Ishikawa (cell line): Measurements from ENCODE around the gene ZNF747.

Experiments used
- CEBPB ChIP-seq: IDR thresholded peaks from 2 replicates; pipeline ENCODE4 v1.6.1; 2012
- CREB1 ChIP-seq: IDR thresholded peaks from 2 replicates; pipeline ENCODE4 v1.6.1; 2012; ENCODE audit warnings: low read depth
- EGR1 ChIP-seq: IDR thresholded peaks from 2 replicates; pipeline ENCODE4 v1.6.1; 2012
- EP300 ChIP-seq: IDR thresholded peaks from 2 replicates; pipeline ENCODE4 v1.6.1; 2012; ENCODE audit warnings: borderline replicate concordance
- FOXM1 ChIP-seq: IDR thresholded peaks from 2 replicates; pipeline ENCODE4 v1.6.1; 2012; ENCODE audit warnings: low read depth, borderline replicate concordance
- MAX ChIP-seq: IDR thresholded peaks from 2 replicates; pipeline ENCODE4 v1.6.1; 2012
- NFIC ChIP-seq: IDR thresholded peaks from 2 replicates; pipeline ENCODE4 v1.6.1; 2012
- RAD21 ChIP-seq: IDR thresholded peaks from 2 replicates; pipeline ENCODE4 v1.6.1; 2012; ENCODE audit warnings: low read depth
- TAF1 ChIP-seq: IDR thresholded peaks from 2 replicates; pipeline ENCODE4 v1.6.1; 2012; ENCODE audit warnings: low read depth, mild to moderate bottlenecking
- TCF12 ChIP-seq: IDR thresholded peaks from 2 replicates; pipeline ENCODE4 v1.6.1; 2012; ENCODE audit warnings: low read depth
- TEAD4 ChIP-seq: IDR thresholded peaks from 2 replicates; pipeline ENCODE4 v1.6.1; 2012
- USF1 ChIP-seq: IDR thresholded peaks from 2 replicates; pipeline ENCODE4 v1.6.1; 2012
- YY1 ChIP-seq: IDR thresholded peaks from 2 replicates; pipeline ENCODE4 v1.6.1; 2012; ENCODE audit warnings: low read depth
- ZBTB7A ChIP-seq: IDR thresholded peaks from 2 replicates; pipeline ENCODE4 v1.6.1; 2012; ENCODE audit warnings: low read depth
- TF ChIP-seq, protein P1 (sequence below): IDR thresholded peaks from 2 replicates; pipeline ENCODE4 v1.6.1; 2012; ENCODE audit warnings: low read depth, mild to moderate bottlenecking

ZNF747 gene

GRCh38 chr16:30525844-30526136 lies 8.9 kb downstream of the ZNF747 start:
- TF ChIP-seq CREB1 (no peak), FOXM1 (no peak), TEAD4 (no peak), NFIC (no peak)

- TF ChIP-seq FOXM1 (no peak), TAF1 (no peak), CREB1 (no peak), ZBTB7A (no peak), RAD21 (no peak), EGR1 (no peak), NFIC (no peak), MAX (no peak), EP300 (no peak), YY1 (no peak), TCF12 (no peak), CEBPB (no peak), USF1 (no peak), TEAD4 (no peak)
- TF ChIP-seq, protein P1, sequence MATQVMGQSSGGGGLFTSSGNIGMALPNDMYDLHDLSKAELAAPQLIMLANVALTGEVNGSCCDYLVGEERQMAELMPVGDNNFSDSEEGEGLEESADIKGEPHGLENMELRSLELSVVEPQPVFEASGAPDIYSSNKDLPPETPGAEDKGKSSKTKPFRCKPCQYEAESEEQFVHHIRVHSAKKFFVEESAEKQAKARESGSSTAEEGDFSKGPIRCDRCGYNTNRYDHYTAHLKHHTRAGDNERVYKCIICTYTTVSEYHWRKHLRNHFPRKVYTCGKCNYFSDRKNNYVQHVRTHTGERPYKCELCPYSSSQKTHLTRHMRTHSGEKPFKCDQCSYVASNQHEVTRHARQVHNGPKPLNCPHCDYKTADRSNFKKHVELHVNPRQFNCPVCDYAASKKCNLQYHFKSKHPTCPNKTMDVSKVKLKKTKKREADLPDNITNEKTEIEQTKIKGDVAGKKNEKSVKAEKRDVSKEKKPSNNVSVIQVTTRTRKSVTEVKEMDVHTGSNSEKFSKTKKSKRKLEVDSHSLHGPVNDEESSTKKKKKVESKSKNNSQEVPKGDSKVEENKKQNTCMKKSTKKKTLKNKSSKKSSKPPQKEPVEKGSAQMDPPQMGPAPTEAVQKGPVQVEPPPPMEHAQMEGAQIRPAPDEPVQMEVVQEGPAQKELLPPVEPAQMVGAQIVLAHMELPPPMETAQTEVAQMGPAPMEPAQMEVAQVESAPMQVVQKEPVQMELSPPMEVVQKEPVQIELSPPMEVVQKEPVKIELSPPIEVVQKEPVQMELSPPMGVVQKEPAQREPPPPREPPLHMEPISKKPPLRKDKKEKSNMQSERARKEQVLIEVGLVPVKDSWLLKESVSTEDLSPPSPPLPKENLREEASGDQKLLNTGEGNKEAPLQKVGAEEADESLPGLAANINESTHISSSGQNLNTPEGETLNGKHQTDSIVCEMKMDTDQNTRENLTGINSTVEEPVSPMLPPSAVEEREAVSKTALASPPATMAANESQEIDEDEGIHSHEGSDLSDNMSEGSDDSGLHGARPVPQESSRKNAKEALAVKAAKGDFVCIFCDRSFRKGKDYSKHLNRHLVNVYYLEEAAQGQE = no peak
Measured at GRCh38 chr16:30524575-30525568, 9.8 kb downstream of the ZNF747 start.

DNA sequence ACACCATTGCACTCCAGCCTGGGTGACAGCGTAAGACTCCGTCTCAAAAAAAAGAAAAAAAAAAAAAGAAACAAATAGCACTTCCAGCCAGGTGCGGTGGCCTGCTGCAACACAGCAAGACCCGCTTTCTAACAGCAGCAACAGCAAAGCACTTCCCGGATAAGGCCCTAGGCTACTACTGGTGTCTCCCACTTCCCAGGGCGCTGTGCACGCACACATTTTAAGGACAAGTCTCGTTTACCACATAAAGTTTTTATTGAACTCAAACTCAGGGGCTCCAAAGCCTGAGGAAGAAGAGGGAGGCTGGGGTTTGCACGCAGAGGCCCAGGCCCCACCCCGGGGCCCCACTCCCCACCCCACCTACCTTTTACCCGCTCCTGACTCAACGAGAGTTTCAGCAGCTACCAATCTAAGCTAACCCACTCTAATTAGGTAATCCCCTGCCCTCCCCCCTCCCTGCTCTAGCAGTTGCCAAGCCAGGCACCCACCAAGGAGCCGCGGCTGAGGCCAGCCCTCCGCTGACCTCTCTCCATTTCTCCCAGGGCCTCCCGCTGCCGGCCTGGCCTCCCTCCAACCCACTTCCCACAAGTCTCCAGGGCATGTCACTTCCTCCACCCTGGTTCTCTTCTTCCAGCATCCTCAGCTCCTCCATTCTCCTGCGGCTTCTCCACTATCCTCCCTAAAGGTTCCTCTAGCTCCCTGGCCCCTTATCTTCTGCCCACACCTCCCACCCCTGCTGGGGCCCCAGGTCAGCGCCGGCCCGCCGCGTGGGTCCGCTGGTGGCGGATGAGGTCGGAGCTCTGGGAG lies 10.7 kb downstream of the ZNF747 start:
- TF ChIP-seq EP300 = no peak
- TF ChIP-seq USF1 = no peak
- no peak for TF ChIP-seq TEAD4
- TF ChIP-seq EGR1 = no peak
- no peak for TF ChIP-seq CEBPB
- no peak for TF ChIP-seq ZBTB7A
- TF ChIP-seq CREB1 = no peak
- no peak for TF ChIP-seq MAX
- TF ChIP-seq TAF1 = no peak
- TF ChIP-seq TCF12 = no peak
- TF ChIP-seq, protein P1 = no peak
- no peak for TF ChIP-seq NFIC
- no peak for TF ChIP-seq YY1
- TF ChIP-seq RAD21 = no peak
- TF ChIP-seq FOXM1 = no peak

- TF ChIP-seq CEBPB (no peak), MAX (no peak), TEAD4 (no peak), ZBTB7A (no peak), NFIC (no peak), TAF1 (no peak), USF1 (no peak), RAD21 (no peak), CREB1 (no peak), EGR1 (no peak), YY1 (no peak), EP300 (no peak), FOXM1 (no peak), TCF12 (no peak)
- TF ChIP-seq, protein P1 = no peak
Measured at GRCh38 chr16:30521873-30522641, 12.6 kb downstream of the ZNF747 start.
